Psoas muscle (tissue), 8 donors: ENCODE measurements around the gene NEK11. TPM values are rescaled to one million over a fixed set of nuclear protein-coding genes. Genes with fewer than 3 reads are reported as not detected.

Experiments used
- ATAC-seq, 4 donors: fragments of 200-7000 bp; cut with Tn5 transposase; one replicate each; pipeline ENCODE4 v1.9.1; 2020; ENCODE audit warnings: moderate library complexity in 3 of 4, mild to moderate bottlenecking in 2 of 4
- DNase-seq, 2 donors: peaks; one replicate each; pipeline ENCODE4 v3.0.0-alpha.2; 2020
- H3K27ac ChIP-seq: fragments of 200-600 bp; one replicate; pipeline ENCODE4 v1.8.0; 2022
- H3K27me3 ChIP-seq, 3 donors: fragments of 200-600 bp in 1 of 3; one replicate each; pipeline versions ENCODE4 v1.6.1 to v1.8.0; 2013 to 2022; ENCODE audit warnings: low read length in 2 of 3, mild to moderate bottlenecking in 2 of 3, moderate library complexity in 1 of 3; ENCODE audit not compliant: insufficient read depth in 3 of 3
- H3K36me3 ChIP-seq, 2 donors: fragments of 200-600 bp in 1 of 2; one replicate each; pipeline versions ENCODE4 v1.6.1 to v1.8.0; 2013 to 2022; ENCODE audit warnings: low read depth in 1 of 2, mild to moderate bottlenecking in 1 of 2, moderate library complexity in 1 of 2; ENCODE audit not compliant: insufficient read depth in 1 of 2
- H3K4me1 ChIP-seq: fragments of 200-600 bp; one replicate; pipeline ENCODE4 v1.8.0; 2022
- H3K4me3 ChIP-seq: fragments of 200-600 bp; one replicate; pipeline ENCODE4 v1.8.0; 2022; ENCODE audit warnings: mild to moderate bottlenecking
- H3K9me3 ChIP-seq: fragments of 200-600 bp; one replicate; pipeline ENCODE4 v1.8.0; 2022
- WGBS, 3 donors: extraction: QIAGEN DNeasy Blood & Tissue Kit; methylation state at CpG; one replicate each; pipeline versions ENCODE4 v1.1.6 to v1.1.7; 2013; 5-methylcytosine and 5-hydroxymethylcytosine counted together
- intact Hi-C, 2 donors: fragments of 100-400 bp; cut with DNase I; formaldehyde crosslinking; loops; one replicate each; pipeline versions ENCODE4 v1.11.0 to v1.14.2; 2022
- polyA plus RNA-seq, 3 donors: library from polyadenylated mRNA; stranded (reverse); fragments of 200-250 nt; gene quantifications; one replicate each; pipeline ENCODE4 v1.2.3, GENCODE V29; 2013
- total RNA-seq, 4 donors: library from RNA; stranded (reverse); fragmentation: NEBNext Ultra II Directional in 2 of 4; extraction: Animal tissue kit (Norgen Biotek cat#: 25700) in 2 of 4; gene quantifications; one replicate each; pipeline versions ENCODE4 v1.2.1 to v1.2.4, GENCODE V29; 2021 to 2023
- TF ChIP-seq, protein P1 (sequence below): fragments of 200-600 bp; IDR thresholded peaks from one replicate; pipeline ENCODE4 v1.8.0; 2022; ENCODE audit warnings: antibody characterized with exemption
- donor health status: healthy with polysubstance abuse.
- donor health status: DM: no; HTN: no; CAD: no; lungs with moderate emphysema.
- donor health status: Bipolar disorder and iron deficiency.
- donor health status: healthy.
- donor health status: DM: yes; HTN: yes; CAD: no.
- donor health status: DM: no; HTN: no; CAD: no.
- donor health status: DM: no; HTN: no; CAD: no.
- donor health status: DM: yes; HTN: yes; CAD: no.

The NEK11 gene
- total and polyA plus RNA-seq, 7 donors: 1.5 to 7.2 (median 2.1) TPM

GRCh38 chr3:131239267-131239666 is 212.6 kb downstream of the NEK11 start:
- Histone ChIP-seq H3K4me3 (no peak overlapping the region), H3K27ac (no peak overlapping the region), H3K4me1 (no peaks in the 10 kb centered on the region), H3K36me3 (no peaks in the 10 kb centered on the region), H3K27me3 (no peaks in the 10 kb centered on the region), H3K9me3 (no peaks in the 10 kb centered on the region)
- TF ChIP-seq, protein P1, sequence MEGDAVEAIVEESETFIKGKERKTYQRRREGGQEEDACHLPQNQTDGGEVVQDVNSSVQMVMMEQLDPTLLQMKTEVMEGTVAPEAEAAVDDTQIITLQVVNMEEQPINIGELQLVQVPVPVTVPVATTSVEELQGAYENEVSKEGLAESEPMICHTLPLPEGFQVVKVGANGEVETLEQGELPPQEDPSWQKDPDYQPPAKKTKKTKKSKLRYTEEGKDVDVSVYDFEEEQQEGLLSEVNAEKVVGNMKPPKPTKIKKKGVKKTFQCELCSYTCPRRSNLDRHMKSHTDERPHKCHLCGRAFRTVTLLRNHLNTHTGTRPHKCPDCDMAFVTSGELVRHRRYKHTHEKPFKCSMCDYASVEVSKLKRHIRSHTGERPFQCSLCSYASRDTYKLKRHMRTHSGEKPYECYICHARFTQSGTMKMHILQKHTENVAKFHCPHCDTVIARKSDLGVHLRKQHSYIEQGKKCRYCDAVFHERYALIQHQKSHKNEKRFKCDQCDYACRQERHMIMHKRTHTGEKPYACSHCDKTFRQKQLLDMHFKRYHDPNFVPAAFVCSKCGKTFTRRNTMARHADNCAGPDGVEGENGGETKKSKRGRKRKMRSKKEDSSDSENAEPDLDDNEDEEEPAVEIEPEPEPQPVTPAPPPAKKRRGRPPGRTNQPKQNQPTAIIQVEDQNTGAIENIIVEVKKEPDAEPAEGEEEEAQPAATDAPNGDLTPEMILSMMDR: no peak
- ATAC-seq (no peak), DNase-seq (no peak)
- intact Hi-C loops: no loop called here
- WGBS, 3 donors: 85 to 88% (median 88%) methylated on average over 3 of the region's 3 CpGs

DNA sequence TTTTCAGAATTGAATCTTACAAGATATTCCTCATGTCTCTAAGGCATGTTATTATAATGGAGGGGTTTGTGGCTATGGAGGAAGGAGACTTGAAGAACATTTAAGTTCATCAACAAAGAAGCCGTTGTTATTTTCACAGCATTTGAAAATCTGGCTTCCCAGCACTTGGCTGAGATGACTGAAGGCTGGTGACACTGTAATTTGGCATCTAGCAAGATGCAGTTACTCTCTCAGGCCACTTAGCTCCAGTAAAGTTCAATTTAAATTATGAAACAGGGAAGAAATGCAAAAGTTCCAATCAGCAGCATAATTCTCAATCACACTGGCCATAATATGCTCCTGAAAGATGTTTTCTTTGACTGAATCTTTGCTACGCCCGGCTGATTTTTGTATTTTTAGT is 215.5 kb downstream of the NEK11 start:
- DNase-seq (no peak), ATAC-seq (no peak)
- WGBS, 3 donors: 58 to 73% (median 64%) methylated on average over 3 of the region's 3 CpGs
- Histone ChIP-seq H3K4me1 (no peaks in the 10 kb centered on the region), H3K27me3 (no peaks in the 10 kb centered on the region), H3K4me3 (no peak overlapping the region), H3K9me3 (no peaks in the 10 kb centered on the region), H3K27ac (no peak overlapping the region), H3K36me3 (no peaks in the 10 kb centered on the region)
- intact Hi-C loops: no loop called here
- TF ChIP-seq, protein P1: no peak

- no peak for ATAC-seq
- H3K27ac ChIP-seq: no peak overlapping the region
- H3K27me3 ChIP-seq: no peaks in the 10 kb centered on the region
- H3K9me3 ChIP-seq: peaks cover 7% of the 10 kb centered on the region
- no peak overlapping the region for H3K4me3 ChIP-seq
- H3K36me3 ChIP-seq: no peaks in the 10 kb centered on the region
- intact Hi-C loops: no loop called here
- WGBS, 3 donors: 36 to 87% (median 62%) methylated on average over 2 of the region's 2 CpGs
- DNase-seq: no peak
- H3K4me1 ChIP-seq: no peaks in the 10 kb centered on the region
- TF ChIP-seq, protein P1: no peak
Observed at GRCh38 chr3:131250466-131250865, 223.8 kb downstream of the NEK11 start.

- Histone ChIP-seq H3K36me3 (no peaks in the 10 kb centered on the region), H3K9me3 (no peaks in the 10 kb centered on the region), H3K27me3 (no peaks in the 10 kb centered on the region), H3K4me1 (no peaks in the 10 kb centered on the region), H3K27ac (no peak overlapping the region), H3K4me3 (no peak overlapping the region)
- no peak for ATAC-seq
- no peak for DNase-seq
- 72 to 76% (median 73%) methylated on average over 3 of the region's 3 CpGs for WGBS, 3 donors
- intact Hi-C loops: no loop called here
- TF ChIP-seq, protein P1: no peak
Observed at GRCh38 chr3:131260525-131260924, 233.8 kb downstream of the NEK11 start.

DNA sequence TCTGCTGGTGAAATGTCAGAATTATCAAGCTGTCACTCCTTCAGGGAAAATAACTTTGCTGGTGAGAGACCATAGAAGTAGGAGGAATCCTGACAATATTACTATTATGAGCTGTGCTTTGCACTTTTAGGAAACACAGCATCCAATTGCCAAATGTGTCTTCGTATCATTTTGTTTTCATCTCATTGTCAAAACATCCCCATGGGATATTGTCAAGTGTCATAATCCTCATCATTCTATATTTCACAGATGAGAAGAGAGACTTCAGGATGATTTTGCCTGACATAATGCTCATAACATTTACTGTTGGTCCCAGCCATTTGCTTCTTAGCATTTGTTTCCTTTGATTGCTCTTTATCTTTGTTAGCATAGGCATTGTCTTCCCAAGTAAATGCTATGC is 234.4 kb downstream of the NEK11 start:
- ATAC-seq (no peak), DNase-seq (no peak)
- Histone ChIP-seq H3K9me3 (no peaks in the 10 kb centered on the region), H3K27ac (no peak overlapping the region), H3K4me1 (no peaks in the 10 kb centered on the region), H3K27me3 (no peaks in the 10 kb centered on the region), H3K36me3 (no peaks in the 10 kb centered on the region), H3K4me3 (no peak overlapping the region)
- WGBS, 3 donors: 69 to 80% (median 76%) methylated on average over 1 of the region's 1 CpG
- intact Hi-C loops: no loop called here
- TF ChIP-seq, protein P1: no peak
